ENCODE measurements around the gene PPP1R36. TPM values are rescaled to one million over a fixed set of nuclear protein-coding genes. Genes with fewer than 3 reads are reported as not detected.

The PPP1R36 gene
- total and polyA plus RNA-seq, 2 of the 13 experiments (the other 11 are each of a cell fraction or from before 2014, with no cell fraction given): 0.11 to 0.17 TPM

DNA sequence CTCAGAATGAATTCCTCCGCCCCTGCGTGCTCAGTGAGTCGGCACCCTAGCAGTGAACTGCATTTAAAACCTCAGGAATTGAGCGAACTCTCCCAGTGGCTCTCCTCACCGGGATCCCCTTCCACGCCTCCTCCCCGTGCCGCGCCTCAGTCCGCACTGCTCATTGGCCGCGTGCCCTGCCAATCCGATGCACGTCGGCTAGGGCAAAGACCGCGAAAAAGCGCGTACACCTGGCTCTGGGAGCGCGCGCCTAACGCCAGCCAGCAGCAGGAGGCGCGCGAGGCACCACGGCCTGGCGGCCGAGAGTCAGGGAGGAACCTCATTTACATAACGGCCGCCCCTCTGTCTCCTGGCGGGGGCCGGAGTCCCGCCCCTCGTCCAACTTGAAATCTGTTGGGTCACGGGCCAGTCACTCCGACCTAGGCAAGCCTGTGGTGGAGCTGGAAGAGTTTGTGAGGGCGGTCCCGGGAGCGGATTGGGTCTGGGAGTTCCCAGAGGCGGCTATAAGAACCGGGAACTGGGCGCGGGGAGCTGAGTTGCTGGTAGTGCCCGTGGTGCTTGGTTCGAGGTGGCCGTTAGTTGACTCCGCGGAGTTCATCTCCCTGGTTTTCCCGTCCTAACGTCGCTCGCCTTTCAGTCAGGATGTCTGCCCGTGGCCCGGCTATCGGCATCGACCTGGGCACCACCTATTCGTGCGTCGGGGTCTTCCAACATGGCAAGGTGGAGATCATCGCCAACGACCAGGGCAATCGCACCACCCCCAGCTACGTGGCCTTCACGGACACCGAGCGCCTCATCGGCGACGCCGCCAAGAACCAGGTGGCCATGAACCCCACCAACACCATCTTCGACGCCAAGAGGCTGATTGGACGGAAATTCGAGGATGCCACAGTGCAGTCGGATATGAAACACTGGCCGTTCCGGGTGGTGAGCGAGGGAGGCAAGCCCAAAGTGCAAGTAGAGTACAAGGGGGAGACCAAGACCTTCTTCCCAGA, 9.3 kb upstream of the PPP1R36 start, which contains the start of gene HSPA2 (continued):
- TF ChIP-seq, protein P1, sequence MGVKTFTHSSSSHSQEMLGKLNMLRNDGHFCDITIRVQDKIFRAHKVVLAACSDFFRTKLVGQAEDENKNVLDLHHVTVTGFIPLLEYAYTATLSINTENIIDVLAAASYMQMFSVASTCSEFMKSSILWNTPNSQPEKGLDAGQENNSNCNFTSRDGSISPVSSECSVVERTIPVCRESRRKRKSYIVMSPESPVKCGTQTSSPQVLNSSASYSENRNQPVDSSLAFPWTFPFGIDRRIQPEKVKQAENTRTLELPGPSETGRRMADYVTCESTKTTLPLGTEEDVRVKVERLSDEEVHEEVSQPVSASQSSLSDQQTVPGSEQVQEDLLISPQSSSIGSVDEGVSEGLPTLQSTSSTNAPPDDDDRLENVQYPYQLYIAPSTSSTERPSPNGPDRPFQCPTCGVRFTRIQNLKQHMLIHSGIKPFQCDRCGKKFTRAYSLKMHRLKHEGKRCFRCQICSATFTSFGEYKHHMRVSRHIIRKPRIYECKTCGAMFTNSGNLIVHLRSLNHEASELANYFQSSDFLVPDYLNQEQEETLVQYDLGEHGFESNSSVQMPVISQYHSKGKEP (CRISPR knock-in tag; IDR thresholded peaks at IDR 0.05): no peak
- TF ChIP-seq, protein P2, sequence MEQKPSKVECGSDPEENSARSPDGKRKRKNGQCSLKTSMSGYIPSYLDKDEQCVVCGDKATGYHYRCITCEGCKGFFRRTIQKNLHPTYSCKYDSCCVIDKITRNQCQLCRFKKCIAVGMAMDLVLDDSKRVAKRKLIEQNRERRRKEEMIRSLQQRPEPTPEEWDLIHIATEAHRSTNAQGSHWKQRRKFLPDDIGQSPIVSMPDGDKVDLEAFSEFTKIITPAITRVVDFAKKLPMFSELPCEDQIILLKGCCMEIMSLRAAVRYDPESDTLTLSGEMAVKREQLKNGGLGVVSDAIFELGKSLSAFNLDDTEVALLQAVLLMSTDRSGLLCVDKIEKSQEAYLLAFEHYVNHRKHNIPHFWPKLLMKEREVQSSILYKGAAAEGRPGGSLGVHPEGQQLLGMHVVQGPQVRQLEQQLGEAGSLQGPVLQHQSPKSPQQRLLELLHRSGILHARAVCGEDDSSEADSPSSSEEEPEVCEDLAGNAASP (CRISPR knock-in tag; IDR thresholded peaks at IDR 0.05; ENCODE audit: borderline replicate concordance): peak; percentile 34; the same call in 1 of the 2 replicates
- TF ChIP-seq, protein P3, sequence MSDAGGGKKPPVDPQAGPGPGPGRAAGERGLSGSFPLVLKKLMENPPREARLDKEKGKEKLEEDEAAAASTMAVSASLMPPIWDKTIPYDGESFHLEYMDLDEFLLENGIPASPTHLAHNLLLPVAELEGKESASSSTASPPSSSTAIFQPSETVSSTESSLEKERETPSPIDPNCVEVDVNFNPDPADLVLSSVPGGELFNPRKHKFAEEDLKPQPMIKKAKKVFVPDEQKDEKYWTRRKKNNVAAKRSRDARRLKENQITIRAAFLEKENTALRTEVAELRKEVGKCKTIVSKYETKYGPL (CRISPR knock-in tag; IDR thresholded peaks at IDR 0.05): no peak
- TF ChIP-seq CREM (IDR thresholded peaks at IDR 0.05) (peak; percentile 74), CREM (CRISPR knock-in tag; IDR thresholded peaks at IDR 0.05) (no peak), FOXK2 (IDR thresholded peaks at IDR 0.05) (no peak), KMT2A (CRISPR knock-in tag; IDR thresholded peaks at IDR 0.05) (no peak), ZBTB3 (CRISPR knock-in tag; IDR thresholded peaks at IDR 0.05; ENCODE audit: borderline replicate concordance, low read depth) (no peak), TEAD3 (CRISPR knock-in tag; optimal IDR thresholded peaks at IDR 0.05; ENCODE audit: borderline replicate concordance) (peak; percentile 71), YEATS2 (CRISPR knock-in tag; IDR thresholded peaks at IDR 0.05; ENCODE audit: borderline replicate concordance) (peak; percentile 61), SP5 (CRISPR knock-in tag; IDR thresholded peaks at IDR 0.05; ENCODE audit: borderline replicate concordance, low read depth) (peak; percentile 34; the same call in 1 of the 2 replicates), KDM2A (CRISPR knock-in tag; IDR thresholded peaks at IDR 0.05; ENCODE audit: borderline replicate concordance, low read depth) (peak; percentile 75; the same call in 1 of the 2 replicates), ELF4 (CRISPR knock-in tag; IDR thresholded peaks at IDR 0.05; ENCODE audit: borderline replicate concordance) (no peak), PHF21A (CRISPR knock-in tag; IDR thresholded peaks at IDR 0.05) (peak; percentile 20; the same call in 1 of the 2 replicates), ZNF777 (CRISPR knock-in tag; IDR thresholded peaks at IDR 0.05) (peak; percentile 77)
- TF ChIP-seq, protein P4, sequence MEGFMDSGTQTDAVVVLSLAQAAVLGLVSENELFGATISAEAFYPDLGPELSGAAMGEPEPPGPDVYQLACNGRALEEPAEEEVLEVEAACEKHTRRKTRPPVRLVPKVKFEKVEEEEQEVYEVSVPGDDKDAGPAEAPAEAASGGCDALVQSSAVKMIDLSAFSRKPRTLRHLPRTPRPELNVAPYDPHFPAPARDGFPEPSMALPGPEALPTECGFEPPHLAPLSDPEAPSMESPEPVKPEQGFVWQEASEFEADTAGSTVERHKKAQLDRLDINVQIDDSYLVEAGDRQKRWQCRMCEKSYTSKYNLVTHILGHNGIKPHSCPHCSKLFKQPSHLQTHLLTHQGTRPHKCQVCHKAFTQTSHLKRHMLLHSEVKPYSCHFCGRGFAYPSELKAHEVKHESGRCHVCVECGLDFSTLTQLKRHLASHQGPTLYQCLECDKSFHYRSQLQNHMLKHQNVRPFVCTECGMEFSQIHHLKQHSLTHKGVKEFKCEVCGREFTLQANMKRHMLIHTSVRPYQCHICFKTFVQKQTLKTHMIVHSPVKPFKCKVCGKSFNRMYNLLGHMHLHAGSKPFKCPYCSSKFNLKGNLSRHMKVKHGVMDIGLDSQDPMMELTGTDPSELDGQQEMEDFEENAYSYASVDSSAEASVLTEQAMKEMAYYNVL (CRISPR knock-in tag; IDR thresholded peaks at IDR 0.05; ENCODE audit: borderline replicate concordance): peak; percentile 30; the same call in 1 of the 2 replicates
- TF ChIP-seq, protein P5, sequence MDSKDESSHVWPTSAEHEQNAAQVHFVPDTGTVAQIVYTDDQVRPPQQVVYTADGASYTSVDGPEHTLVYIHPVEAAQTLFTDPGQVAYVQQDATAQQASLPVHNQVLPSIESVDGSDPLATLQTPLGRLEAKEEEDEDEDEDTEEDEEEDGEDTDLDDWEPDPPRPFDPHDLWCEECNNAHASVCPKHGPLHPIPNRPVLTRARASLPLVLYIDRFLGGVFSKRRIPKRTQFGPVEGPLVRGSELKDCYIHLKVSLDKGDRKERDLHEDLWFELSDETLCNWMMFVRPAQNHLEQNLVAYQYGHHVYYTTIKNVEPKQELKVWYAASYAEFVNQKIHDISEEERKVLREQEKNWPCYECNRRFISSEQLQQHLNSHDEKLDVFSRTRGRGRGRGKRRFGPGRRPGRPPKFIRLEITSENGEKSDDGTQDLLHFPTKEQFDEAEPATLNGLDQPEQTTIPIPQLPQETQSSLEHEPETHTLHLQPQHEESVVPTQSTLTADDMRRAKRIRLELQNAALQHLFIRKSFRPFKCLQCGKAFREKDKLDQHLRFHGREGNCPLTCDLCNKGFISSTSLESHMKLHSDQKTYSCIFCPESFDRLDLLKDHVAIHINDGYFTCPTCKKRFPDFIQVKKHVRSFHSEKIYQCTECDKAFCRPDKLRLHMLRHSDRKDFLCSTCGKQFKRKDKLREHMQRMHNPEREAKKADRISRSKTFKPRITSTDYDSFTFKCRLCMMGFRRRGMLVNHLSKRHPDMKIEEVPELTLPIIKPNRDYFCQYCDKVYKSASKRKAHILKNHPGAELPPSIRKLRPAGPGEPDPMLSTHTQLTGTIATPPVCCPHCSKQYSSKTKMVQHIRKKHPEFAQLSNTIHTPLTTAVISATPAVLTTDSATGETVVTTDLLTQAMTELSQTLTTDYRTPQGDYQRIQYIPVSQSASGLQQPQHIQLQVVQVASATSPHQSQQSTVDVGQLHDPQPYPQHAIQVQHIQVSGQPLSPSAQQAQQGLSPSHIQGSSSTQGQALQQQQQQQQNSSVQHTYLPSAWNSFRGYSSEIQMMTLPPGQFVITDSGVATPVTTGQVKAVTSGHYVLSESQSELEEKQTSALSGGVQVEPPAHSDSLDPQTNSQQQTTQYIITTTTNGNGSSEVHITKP (CRISPR knock-in tag; IDR thresholded peaks at IDR 0.05; ENCODE audit: low read depth): 0 out of 2 replicates have a peak, but pooled peaks have one; percentile 29

Data from HepG2 (cell line).